A549 (cell line): Measurements from ENCODE around the gene HACD1.

Source experiments
- BCL3 ChIP-seq: fragments of >200 bp; sonication (Bioruptor Twin); formaldehyde crosslinking; IDR thresholded peaks from 3 replicates; pipeline ENCODE4 v1.6.1; 2016
- CTCF ChIP-seq: fragments of >200 bp; sonication (Bioruptor Twin); formaldehyde crosslinking; IDR thresholded peaks from 3 replicates; pipeline ENCODE4 v1.5.1; 2016
- ZFP36 ChIP-seq: fragments of 450-650 bp; IDR thresholded peaks from 2 replicates; pipeline ENCODE4 v1.6.1; 2014; ENCODE audit warnings: borderline replicate concordance; ENCODE audit not compliant: partially characterized antibody

DNA sequence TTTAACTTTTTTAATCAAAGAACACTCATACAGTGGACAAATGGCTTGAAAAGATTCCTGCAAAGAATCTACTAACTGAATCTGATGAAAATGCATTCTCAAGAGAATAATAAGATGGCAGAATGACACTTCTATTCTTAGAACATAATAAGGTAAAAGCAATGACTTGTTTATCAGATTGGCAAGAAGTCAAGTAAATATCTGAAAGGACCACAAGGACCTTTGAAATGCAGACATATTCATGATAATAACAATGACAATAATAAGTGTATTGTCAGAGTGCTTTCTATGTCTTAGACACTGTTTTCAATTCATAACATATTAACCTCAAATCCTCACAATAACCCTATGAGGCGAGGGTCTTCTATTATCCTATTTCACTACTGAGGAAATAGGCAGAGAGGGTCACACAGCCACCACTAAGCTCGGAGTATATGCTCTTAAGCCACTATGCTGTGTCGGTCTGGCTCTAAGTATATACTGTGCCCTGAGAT, 10.6 kb downstream of the HACD1 start:
- TF ChIP-seq ZFP36, result no peak
- TF ChIP-seq CTCF, result no peak
- TF ChIP-seq BCL3, result no peak
